A549 (cell line): ENCODE results near the gene PLA1A.

Experiments used
- CTCF ChIP-seq: fragments of >200 bp; sonication (Bioruptor Twin); formaldehyde crosslinking; IDR thresholded peaks from 3 replicates; pipeline ENCODE4 v1.5.1; 2016
- RCOR1 ChIP-seq: fragments of 150-350 bp; IDR thresholded peaks from 2 replicates; pipeline ENCODE4 v1.6.1; 2014; ENCODE audit warnings: antibody characterized with exemption, low read length, low read depth

- TF ChIP-seq CTCF (no peak), RCOR1 (no peak)
Observed at GRCh38 chr3:119597548-119598288, at the start of gene PLA1A.
